ENCODE results near the gene EXTL2. TPM values are rescaled to one million over a fixed set of nuclear protein-coding genes. Genes with fewer than 3 reads are reported as not detected.
"Not testable (repeated sequence)": the region's sequence is repeated elsewhere in the genome, so short reads cannot be mapped to it uniquely, and the experiment has no call there.

The EXTL2 gene
- total RNA-seq, 2 experiments from 2014 or later = 2.4 to 3.5 TPM

DNA sequence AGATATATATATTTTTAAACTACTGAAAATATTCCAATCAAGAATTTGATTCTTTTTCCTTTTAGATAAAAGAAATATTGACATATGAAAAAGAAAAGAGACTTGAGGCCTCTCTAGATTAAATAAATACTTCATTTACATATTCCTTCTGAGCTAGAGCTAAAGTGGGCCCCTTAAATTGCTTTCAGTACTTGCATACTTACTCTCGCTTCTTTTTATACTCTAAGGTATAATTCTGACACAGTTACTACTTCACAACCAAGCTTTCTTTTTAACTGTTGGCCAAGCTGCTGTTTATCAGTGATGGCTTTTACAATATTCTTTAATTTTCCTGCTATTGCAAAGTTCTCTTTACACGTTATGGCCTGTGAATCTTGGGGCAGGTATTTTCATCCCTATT, 24.6 kb downstream of the EXTL2 start:
- POLR2A ChIA-PET = no interaction called here
- H3K9me3 Mint-ChIP-seq = no peaks in the 10 kb centered on the region
- no peaks in the 10 kb centered on the region for H3K27me3 Mint-ChIP-seq

GRCh38 chr1:100868364-100868995, 26.2 kb downstream of the EXTL2 start:
- DNase-seq = peak; percentile 37
- ChIA-PET CTCF (interaction anchor here (0.6 to 1.7 kb wide), 5 partner anchors 11 to 433 kb away, joined by 3 to 5 read pairs (median 4); no protein-coding TSS in a partner anchor), POLR2A (no interaction called here)
- Mint-ChIP-seq H3K27me3 (no peaks in the 10 kb centered on the region), H3K27ac (no peak overlapping the region), H3K4me3 (no peak overlapping the region), H3K4me1 (peaks cover 3% of the 10 kb centered on the region), H3K36me3 (ENCODE audit: low read depth) (no peaks in the 10 kb centered on the region), H3K9me3 (no peaks in the 10 kb centered on the region)

More for the DNA sequence above, 24.6 kb downstream of the EXTL2 start:
- CTCF ChIA-PET = interaction anchor here (1.4 kb wide), 1 partner anchor 9 kb away, joined by 3 read pairs; no protein-coding TSS in a partner anchor
- no peak overlapping the region for H3K4me3 Mint-ChIP-seq
- no peak overlapping the region for H3K27ac Mint-ChIP-seq
- H3K4me1 Mint-ChIP-seq = peaks cover 3% of the 10 kb centered on the region
- no peaks in the 10 kb centered on the region for H3K36me3 Mint-ChIP-seq (ENCODE audit: low read depth)
- DNase-seq = no peak

- POLR2A ChIA-PET = no interaction called here
These were observed 27.8 kb downstream of the EXTL2 start for GRCh38 chr1:100866901-100867206.

GRCh38 chr1:100866041-100866900, 28.4 kb downstream of the EXTL2 start:
- H3K27me3 Mint-ChIP-seq = no peaks in the 10 kb centered on the region
- no peak overlapping the region for H3K4me3 Mint-ChIP-seq
- DNase-seq = peak; percentile 13
- ChIA-PET CTCF (interaction anchor here (0.8 kb wide), 1 partner anchor 1053 kb away, joined by 3 read pairs; no protein-coding TSS in a partner anchor), POLR2A (no interaction called here)
- H3K27ac Mint-ChIP-seq = no peak overlapping the region
- H3K36me3 Mint-ChIP-seq (ENCODE audit: low read depth) = no peaks in the 10 kb centered on the region
- H3K9me3 Mint-ChIP-seq = no peaks in the 10 kb centered on the region
- no peaks in the 10 kb centered on the region for H3K4me1 Mint-ChIP-seq

More at GRCh38 chr1:100866901-100867206, 27.8 kb downstream of the EXTL2 start:
- no peak for DNase-seq
- Mint-ChIP-seq H3K36me3 (ENCODE audit: low read depth) (no peaks in the 10 kb centered on the region), H3K27me3 (no peaks in the 10 kb centered on the region), H3K9me3 (no peaks in the 10 kb centered on the region), H3K27ac (no peak overlapping the region), H3K4me3 (no peak overlapping the region), H3K4me1 (peaks cover 3% of the 10 kb centered on the region)
- CTCF ChIA-PET = interaction anchor here (0.8 kb wide), 1 partner anchor 1053 kb away, joined by 3 read pairs; no protein-coding TSS in a partner anchor

GRCh38 chr1:100862591-100862990, 32.1 kb downstream of the EXTL2 start:
- Mint-ChIP-seq H3K27ac (no peak overlapping the region), H3K27me3 (peaks cover 3% of the 10 kb centered on the region), H3K36me3 (ENCODE audit: low read depth) (no peaks in the 10 kb centered on the region), H3K9me3 (no peaks in the 10 kb centered on the region), H3K4me3 (no peak overlapping the region), H3K4me1 (no peaks in the 10 kb centered on the region)
- CTCF ChIA-PET = interaction anchor here (0.6 kb wide), 1 partner anchor 745 kb away, joined by 3 read pairs; no protein-coding TSS in a partner anchor
- POLR2A ChIA-PET = no interaction called here
- no peak for DNase-seq

- Mint-ChIP-seq H3K9me3 (no peaks in the 10 kb centered on the region), H3K4me3 (no peak overlapping the region), H3K27ac (no peak overlapping the region), H3K36me3 (ENCODE audit: low read depth) (no peaks in the 10 kb centered on the region), H3K4me1 (no peaks in the 10 kb centered on the region), H3K27me3 (peaks cover 8% of the 10 kb centered on the region)
- no peak for DNase-seq
- ChIA-PET POLR2A (no interaction called here), CTCF (no interaction called here)
These were observed 33.3 kb downstream of the EXTL2 start for GRCh38 chr1:100861379-100861778.

GRCh38 chr1:100860397-100860991, 34.1 kb downstream of the EXTL2 start:
- no peak overlapping the region for H3K27ac Mint-ChIP-seq
- no peak overlapping the region for H3K4me3 Mint-ChIP-seq
- peaks cover 11% of the 10 kb centered on the region for H3K27me3 Mint-ChIP-seq
- no peaks in the 10 kb centered on the region for H3K9me3 Mint-ChIP-seq
- CTCF ChIA-PET = no interaction called here
- no peak for DNase-seq
- POLR2A ChIA-PET = no interaction called here
- H3K36me3 Mint-ChIP-seq (ENCODE audit: low read depth) = no peaks in the 10 kb centered on the region
- H3K4me1 Mint-ChIP-seq = no peaks in the 10 kb centered on the region

- H3K9me3 Mint-ChIP-seq; POLR2A ChIA-PET; H3K27ac Mint-ChIP-seq; H3K36me3 Mint-ChIP-seq (ENCODE audit: low read depth); DNase-seq; H3K4me3 Mint-ChIP-seq; H3K4me1 Mint-ChIP-seq: not testable (repeated sequence)
- CTCF ChIA-PET = interaction anchor here (0.7 kb wide), 1 partner anchor 19 kb away, joined by 3 read pairs; no protein-coding TSS in a partner anchor
- peaks cover 21% of the 10 kb centered on the region for H3K27me3 Mint-ChIP-seq
These were observed 39.5 kb downstream of the EXTL2 start for GRCh38 chr1:100855116-100855515.

- CTCF ChIA-PET = no interaction called here
- H3K36me3 Mint-ChIP-seq (ENCODE audit: low read depth) = no peaks in the 10 kb centered on the region
- H3K27me3 Mint-ChIP-seq = peaks cover 29% of the 10 kb centered on the region
- no peak overlapping the region for H3K4me3 Mint-ChIP-seq
- POLR2A ChIA-PET = no interaction called here
- no peaks in the 10 kb centered on the region for H3K4me1 Mint-ChIP-seq
- DNase-seq = no peak
- H3K9me3 Mint-ChIP-seq = no peaks in the 10 kb centered on the region
- no peak overlapping the region for H3K27ac Mint-ChIP-seq
These were observed 41.7 kb downstream of the EXTL2 start for GRCh38 chr1:100852976-100853375.

DNA sequence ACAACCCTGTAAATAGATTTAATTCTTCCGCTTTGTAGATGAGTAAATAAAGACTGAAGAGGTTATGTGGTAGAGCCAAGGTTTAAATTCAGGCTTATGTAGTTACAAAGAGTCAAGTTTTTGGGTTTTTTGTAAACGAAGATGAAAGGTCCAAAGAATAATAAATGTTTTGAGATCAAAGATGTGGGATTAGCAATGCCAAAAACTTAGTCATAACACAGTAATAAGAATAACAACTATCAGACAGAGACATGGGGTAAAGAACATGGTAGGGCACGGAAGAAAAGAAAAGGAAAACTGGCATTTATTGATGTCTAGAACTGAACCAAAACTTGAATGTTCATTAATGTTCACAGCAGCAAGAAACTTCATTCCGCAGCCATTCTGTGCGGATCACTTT, 42.9 kb downstream of the EXTL2 start:
- H3K36me3 Mint-ChIP-seq (ENCODE audit: low read depth) = no peaks in the 10 kb centered on the region
- no peak overlapping the region for H3K27ac Mint-ChIP-seq
- H3K9me3 Mint-ChIP-seq = no peaks in the 10 kb centered on the region
- peaks cover 28% of the 10 kb centered on the region for H3K27me3 Mint-ChIP-seq
- H3K4me1 Mint-ChIP-seq = no peaks in the 10 kb centered on the region
- no peak overlapping the region for H3K4me3 Mint-ChIP-seq
- DNase-seq = no peak
- ChIA-PET CTCF (no interaction called here), POLR2A (no interaction called here)

DNA sequence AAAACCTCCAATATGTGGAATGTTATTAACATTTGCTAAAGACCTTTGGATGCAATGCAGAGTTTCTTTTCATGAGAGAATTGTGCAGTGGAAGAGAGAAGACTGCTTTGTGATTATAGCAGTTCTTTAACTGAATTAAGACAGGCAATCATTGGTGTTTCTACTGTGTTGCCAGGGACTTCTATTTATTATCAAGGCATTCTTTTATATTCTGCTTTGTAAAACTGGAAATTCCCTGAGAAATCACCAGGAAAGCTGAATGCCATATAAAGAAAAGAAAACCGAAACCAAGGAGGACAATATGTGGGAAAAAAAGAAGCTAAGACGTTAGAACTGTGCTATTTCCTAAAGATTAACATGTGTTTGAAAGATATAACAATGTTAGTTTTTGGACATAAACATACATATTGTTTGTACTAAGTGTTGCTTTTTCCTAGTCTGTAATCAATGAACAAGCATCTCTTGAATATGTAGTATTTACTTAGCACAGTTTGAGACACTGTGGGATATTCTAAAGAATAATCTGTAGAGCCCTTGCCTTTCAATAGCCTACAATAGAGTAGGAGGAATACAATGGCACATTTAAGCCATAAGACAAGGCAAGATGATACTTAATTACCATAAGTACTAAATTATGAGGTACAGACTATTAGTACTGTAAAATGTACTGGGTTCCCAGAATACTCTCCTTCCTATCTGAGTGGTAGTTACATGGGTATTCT, 47.1 kb downstream of the EXTL2 start:
- ChIA-PET POLR2A (no interaction called here), CTCF (no interaction called here)
- Mint-ChIP-seq H3K4me3 (no peak overlapping the region), H3K27me3 (peaks cover 28% of the 10 kb centered on the region), H3K4me1 (no peaks in the 10 kb centered on the region), H3K27ac (no peak overlapping the region), H3K36me3 (ENCODE audit: low read depth) (no peaks in the 10 kb centered on the region), H3K9me3 (no peaks in the 10 kb centered on the region)
- no peak for DNase-seq

DNA sequence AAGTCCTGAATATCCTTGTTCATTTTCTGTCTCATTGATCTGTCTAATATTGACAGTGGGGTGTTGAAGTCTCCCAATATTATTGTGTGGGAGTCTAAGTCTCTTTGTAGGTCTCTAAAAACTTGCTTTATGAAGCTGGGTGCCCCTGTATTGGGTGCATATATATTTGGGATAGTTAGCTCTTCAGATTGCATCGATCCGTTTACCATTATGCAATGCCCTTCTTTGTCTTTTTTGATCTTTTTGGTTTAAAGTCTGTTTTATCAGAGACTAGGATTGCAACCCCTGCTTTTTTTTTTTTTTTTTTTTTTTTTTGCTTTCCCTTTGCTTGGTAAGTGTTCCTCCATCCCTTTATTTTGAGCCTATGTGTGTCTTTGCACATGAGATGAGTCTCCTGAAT, 51.5 kb downstream of the EXTL2 start:
- CTCF ChIA-PET; H3K27ac Mint-ChIP-seq; H3K9me3 Mint-ChIP-seq; DNase-seq; H3K4me1 Mint-ChIP-seq; H3K36me3 Mint-ChIP-seq (ENCODE audit: low read depth); H3K4me3 Mint-ChIP-seq; POLR2A ChIA-PET: not testable (repeated sequence)
- H3K27me3 Mint-ChIP-seq = peaks cover 35% of the 10 kb centered on the region

All from activated CD4-positive, alpha-beta T cell treated with anti-CD3 and anti-CD28 coated beads, Interleukin-2, amount 10 ng/mL, durations not matched to agents 7 days and 5 days (primary cell).